Measurements from ENCODE around the gene PCBP3.

Gene PCBP3

DNA sequence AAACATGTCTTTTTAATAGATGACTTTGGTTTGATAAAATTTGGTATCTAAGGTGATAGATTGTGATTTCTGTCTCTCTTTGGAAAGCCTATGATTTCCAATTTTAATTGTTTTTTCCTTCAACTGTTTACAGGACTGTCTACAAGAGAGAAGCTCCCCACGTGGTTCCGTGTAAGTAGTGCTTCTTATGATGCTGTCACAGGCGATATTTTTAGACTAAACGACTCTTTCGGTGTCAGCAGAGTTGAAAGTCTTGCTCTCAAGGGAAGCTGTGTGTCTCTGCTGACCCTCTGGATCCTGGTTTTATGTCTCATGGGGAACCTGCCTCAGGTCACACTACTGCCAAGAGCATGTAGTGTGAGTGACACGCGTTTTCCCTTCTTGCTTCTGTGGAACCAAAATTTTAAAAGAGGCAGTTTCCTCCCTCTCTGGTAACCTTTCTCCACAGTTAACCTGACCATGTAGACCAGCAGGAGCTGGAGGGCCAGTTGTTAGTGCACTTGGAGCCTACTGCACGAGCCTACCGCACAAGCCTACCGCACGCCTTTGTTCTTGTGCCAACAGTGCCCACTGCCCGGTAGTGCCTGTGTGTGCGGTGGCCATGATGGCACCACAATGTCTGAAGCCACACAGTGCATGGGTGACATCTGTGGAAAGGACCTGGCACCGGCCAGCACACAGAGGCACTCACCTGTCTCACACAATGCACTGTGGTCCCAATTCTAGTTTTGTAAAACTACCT lies 91.9 kb downstream of the PCBP3 start:
- DNase-seq: no peak

DNA sequence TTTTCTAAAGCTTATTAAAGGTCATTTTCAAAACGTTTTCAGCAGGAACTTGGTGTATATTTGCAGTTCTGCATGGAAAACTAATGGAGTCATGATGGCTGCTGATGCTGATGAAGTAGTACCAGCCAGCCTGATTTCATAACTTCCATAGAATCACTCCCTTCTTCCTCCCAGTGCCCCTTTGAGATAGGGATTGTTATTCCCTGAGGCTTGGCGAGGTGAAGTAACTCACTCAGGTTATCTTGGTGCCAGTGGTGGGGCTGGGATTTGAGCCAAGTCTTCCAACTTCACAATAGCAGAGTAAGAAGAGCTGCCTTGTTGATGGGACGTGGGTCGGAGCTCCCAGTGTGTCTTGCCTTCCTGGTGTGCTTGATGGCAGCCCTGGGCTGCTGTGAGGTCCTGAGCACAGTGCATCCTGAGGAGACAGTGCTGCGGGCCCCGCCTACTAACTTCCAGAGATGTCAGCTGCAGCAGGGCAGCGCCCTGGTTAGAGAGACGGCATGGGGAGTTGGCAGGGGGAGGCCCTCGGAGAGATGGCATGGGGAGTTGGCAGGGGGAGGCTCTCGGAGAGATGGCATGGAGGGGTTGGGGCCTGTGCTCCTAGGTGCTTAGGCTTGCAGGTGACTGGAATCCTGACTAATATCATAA lies 92.6 kb downstream of the PCBP3 start:
- no peak for DNase-seq

DNA sequence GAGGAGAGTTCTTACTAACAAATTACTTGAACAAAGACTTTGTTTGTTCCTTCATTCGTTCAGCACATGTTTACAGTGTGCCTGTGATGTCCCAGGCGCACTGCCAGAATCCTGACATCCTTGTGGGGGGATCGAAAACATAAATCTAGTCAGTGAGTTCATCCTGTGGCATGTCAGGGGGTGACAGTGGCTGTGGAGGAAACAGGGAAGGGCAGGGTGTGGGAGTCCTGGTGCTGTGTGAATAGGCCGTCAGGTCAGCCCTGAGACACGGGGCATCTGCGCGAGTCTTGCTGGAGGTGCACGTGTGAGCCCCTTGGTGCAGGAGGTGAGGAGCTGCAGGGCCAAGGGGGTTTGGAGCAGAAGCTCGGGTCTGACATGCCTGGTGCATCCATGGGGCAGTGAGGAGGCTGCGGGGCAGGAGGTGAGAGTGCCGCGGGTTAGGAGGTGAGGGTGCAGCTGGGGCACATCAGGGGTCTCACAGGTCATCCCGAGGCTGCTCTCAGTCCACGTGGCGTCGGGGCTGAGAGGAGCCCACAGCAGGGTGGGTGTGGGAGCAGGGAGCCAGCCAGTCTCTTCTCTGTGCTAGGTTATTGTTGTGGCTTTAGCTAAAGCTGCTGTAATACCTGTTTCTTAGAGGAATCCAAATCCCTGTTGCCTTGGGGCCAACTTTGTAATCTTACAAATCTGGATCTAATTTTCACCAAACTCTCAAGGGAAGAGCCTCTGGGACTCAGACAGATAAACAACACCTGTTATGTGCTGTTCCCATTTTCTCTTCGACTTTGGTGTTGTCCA lies 93.4 kb downstream of the PCBP3 start:
- no peak for DNase-seq

GRCh38 chr21:45737485-45738166 lies 94.1 kb downstream of the PCBP3 start:
- no peak for DNase-seq

- DNase-seq: no peak
Observed at GRCh38 chr21:45739218-45740087, 95.9 kb downstream of the PCBP3 start.

DNA sequence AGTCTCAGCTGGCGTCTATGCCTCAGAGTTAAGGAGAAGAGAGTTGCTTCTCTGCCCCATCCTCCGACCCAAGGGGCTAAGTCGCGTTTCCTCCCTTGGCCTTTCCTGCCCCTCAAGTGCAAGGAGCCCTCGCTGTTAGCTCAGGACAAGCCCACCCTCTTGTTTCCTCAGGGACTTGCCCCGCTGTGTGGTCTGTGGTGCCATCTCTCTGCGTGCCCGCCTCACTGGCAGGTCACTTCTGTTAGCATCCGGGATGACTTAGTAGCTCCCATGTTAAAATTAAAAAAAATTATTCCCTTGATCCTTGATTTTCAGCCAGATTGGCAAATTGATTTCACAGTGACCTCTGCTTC lies 96.5 kb downstream of the PCBP3 start:
- DNase-seq: no peak

- DNase-seq: no peak
Observed at GRCh38 chr21:45740491-45741357, 97.2 kb downstream of the PCBP3 start.

- DNase-seq: no peak
Observed at GRCh38 chr21:45741691-45742090, 98.2 kb downstream of the PCBP3 start.

DNA sequence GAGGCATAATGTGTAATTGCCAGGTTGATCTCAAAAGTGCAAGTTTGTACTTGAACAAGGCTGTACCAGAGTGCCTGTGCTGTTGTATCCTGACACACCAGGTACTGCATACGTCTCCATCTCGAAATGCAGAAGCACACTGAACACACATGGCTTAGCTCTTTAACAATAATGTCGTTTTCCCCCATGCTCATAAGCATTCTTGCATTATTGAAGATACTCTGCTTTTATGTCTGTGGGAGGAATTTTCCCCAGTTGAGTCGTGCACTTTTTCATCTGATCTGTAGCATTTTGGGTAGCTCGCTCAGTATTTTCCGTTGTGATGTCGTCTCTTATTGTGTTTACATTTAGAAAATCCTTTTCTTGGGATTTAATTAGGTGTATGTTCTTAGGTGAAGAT lies 98.7 kb downstream of the PCBP3 start:
- DNase-seq: no peak

DNA sequence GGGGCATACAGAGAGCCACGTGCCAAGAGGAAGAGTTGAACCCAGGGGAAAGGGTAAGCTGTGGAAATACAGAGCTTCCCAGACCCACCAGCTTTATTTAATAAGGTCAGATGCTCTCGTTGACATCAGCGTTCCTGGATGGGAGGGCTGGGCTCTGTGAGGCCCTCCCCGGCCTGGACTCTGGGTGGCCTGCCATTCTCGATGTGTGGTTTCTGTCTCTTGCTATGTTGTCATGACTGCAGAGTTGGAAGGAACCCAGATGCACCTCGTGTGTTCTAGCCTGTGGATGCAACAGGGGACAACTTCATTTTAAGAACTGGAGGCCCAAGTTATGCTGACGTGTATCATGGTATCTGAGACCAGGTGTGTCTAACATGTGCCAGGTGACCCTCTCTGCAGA lies 101.7 kb downstream of the PCBP3 start:
- no peak for DNase-seq

GRCh38 chr21:45747233-45747766 lies 103.8 kb downstream of the PCBP3 start:
- no peak for DNase-seq

- no peak for DNase-seq
Observed at GRCh38 chr21:45747802-45748445, 104.4 kb downstream of the PCBP3 start.

DNA sequence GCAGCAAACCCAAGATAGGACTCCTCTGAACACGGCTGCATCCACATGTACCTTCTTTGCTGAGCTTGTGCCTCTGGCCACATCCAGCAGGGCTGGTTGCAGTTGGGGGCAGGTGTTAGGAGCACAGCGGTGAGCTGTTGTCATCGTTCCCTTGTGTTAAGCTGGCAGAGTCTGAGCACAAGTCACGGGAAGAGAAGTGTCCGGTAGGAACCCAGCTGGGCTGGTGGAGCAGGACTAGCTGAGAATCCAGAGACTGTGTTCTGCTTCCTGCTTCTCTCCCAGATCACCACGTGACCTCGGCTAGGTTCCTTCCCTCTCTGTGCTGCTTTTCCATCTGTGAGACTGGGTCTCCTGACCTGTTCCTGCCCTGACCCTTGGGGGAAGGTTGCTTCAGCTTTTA lies 105.1 kb downstream of the PCBP3 start:
- DNase-seq: no peak

GRCh38 chr21:45749974-45750373 lies 106.4 kb downstream of the PCBP3 start:
- no peak for DNase-seq

DNA sequence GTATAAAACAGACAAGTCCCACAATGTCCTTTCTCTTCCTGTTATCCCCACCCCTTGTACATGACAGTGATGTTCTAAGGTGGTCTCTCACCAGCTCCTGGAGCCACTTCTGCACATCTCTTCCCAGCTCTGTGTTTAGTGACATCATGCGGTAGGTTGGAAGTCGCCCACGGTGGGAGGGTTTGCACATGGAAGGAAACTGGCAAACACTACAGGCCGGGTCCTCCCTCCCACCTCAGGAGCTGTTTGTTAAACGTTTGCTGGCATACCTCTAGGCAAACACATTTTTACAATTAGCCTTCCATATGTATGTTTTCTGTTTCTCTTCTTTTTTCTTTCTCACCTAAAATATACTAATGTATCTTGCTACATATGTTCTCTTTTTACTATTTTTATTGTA lies 107.4 kb downstream of the PCBP3 start:
- no peak for DNase-seq

DNA sequence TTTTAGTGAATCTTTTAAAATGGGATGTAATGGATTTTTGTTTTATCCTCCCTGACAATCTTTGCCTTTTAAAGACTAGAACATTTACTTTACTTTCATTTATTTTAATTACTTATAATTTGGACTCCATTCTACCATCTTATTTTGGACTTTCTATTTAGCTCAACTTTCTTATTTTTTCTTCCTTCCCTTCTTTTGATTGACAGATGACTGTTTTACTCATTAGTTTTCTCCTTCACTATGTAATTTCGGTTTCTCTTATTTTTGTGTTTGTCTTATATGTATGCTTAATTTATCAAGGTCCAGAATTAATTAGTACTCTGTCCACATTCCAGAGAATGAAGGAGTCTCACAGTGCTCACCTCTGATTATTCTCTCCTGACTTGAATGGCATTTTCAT lies 109.9 kb downstream of the PCBP3 start:
- no peak for DNase-seq

DNA sequence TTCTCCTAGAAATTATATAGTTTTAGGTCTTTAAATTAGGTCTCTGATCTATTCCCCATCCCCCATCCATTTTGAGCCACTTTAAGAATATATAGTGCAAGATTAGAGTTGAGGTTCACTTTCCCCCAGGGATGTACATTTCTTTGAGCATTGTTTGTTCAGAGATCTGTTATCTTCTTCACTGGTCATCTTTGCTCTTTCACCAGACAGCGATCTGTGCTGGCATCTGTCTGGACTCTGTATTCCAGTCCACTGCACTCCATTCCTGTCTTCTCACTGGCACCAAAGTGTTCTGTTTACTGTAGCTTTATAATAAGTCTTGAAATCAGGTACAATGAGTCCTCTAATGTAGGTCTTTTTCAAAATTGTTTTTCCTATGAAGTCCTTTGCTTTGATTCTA lies 112.5 kb downstream of the PCBP3 start:
- DNase-seq: no peak

DNA sequence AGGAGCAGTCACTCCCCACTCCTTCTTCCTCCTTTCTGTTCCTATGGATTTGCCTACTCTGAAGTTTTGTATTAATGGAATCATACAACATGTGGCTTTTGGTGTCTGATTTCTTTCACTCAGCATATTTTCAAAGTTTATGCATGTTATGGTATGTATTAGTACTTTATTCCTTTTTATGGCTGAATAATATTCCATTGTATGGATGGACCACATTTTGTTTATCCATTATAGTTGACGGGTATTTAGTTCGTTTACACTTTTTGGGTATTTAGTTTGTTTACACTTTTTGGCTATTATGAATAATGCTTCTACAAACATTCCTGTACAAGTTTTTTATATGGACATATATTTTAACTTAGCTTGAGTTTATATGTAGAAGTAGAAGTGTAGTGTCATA lies 113.1 kb downstream of the PCBP3 start:
- no peak for DNase-seq

DNA sequence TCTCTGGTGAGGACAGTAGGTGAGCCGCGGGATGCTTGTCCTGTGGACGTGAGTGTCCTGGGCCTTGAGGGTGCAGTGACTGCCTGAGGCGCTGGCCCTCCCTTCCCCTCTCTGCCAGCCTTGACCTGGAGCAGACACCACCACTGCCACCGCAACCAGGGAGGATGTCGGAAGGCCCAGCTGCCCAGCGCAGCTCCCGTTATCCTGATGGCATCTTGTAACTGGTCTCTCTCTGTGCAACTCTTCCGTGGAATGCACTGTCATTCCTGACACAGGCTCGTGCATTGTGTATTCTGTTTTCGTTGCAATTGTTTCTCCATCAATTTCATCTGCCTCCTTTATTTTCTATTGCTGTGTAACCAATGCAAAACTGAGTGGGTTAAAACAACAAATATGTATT lies 118.2 kb downstream of the PCBP3 start:
- no peak for DNase-seq

DNA sequence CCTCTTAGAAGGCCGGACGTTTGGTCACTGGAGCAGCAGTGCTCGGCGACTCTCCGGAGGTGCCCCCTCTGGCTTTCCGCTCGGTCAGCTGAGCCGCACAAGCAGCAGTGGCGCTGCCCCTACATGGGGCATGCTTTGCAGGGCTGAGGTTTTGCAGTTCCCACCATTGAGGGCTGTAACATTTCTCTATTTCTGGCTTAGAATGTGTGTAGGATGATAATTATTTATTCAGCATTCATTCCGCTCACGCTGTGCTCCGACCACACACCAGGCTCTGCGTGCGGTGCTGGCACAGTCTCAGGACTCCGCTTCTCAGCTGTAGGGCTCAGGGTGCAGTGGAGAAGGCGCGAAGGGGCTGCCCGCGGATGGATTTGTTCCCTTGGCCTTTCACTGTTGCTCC lies 119.5 kb downstream of the PCBP3 start:
- DNase-seq: no peak

- DNase-seq: no peak
Observed at GRCh38 chr21:45763506-45763905, 120.0 kb downstream of the PCBP3 start.
